Kidney (tissue), 14 donors: ENCODE results near the gene ZNF577. TPM values are rescaled to one million over a fixed set of nuclear protein-coding genes. Genes with fewer than 3 reads are reported as not detected.

Experiments used
- DNase-seq, 5 donors: peaks; one replicate each; pipeline ENCODE4 v3.0.0-alpha.2; 2013 to 2020
- FAIRE-seq: peaks from 2 replicates; lab custom pipeline; 2012; peaks lifted over from hg19 to GRCh38; lab: Jason Lieb, UNC
- H3K27ac ChIP-seq, 2 donors: one replicate each; pipeline ENCODE4 v1.7.0; 2013; ENCODE audit warnings: low read depth in 2 of 2, low read length in 2 of 2, inconsistent platforms in 1 of 2
- H3K27me3 ChIP-seq: one replicate; pipeline ENCODE4 v1.7.1; 2013; ENCODE audit warnings: low read length, inconsistent platforms; ENCODE audit not compliant: control insufficient read depth, insufficient read depth
- H3K36me3 ChIP-seq, 3 donors: one replicate each; pipeline versions ENCODE4 v1.7.0 to v1.7.1; 2013; ENCODE audit warnings: low read length in 3 of 3, control low read depth in 1 of 3, inconsistent platforms in 1 of 3; ENCODE audit not compliant: insufficient read depth in 3 of 3, control insufficient read depth in 2 of 3
- H3K4me1 ChIP-seq, 3 donors: one replicate each; pipeline versions ENCODE4 v1.7.0 to v1.7.1; 2013; ENCODE audit warnings: low read length in 3 of 3, inconsistent platforms in 1 of 3, low read depth in 1 of 3; ENCODE audit not compliant: control insufficient read depth in 2 of 3, insufficient read depth in 2 of 3
- H3K4me3 ChIP-seq, 3 donors: one replicate each; pipeline versions ENCODE4 v1.7.0 to v1.8.1; 2013; ENCODE audit warnings: low read length in 3 of 3, control low read depth in 1 of 3, inconsistent platforms in 1 of 3
- H3K9ac ChIP-seq, 3 donors: one replicate each; pipeline versions ENCODE4 v1.7.0 to v1.7.1; 2013; ENCODE audit warnings: low read length in 3 of 3, control low read depth in 1 of 3, inconsistent platforms in 1 of 3
- H3K9me3 ChIP-seq, 3 donors: one replicate each; pipeline versions ENCODE4 v1.7.0 to v1.7.1; 2013; ENCODE audit warnings: low read length in 3 of 3, control low read depth in 1 of 3, inconsistent platforms in 1 of 3; ENCODE audit not compliant: control insufficient read depth in 2 of 3, insufficient read depth in 1 of 3
- intact Hi-C: fragments of 100-400 bp; cut with DNase I; formaldehyde crosslinking; loops from one replicate; pipeline ENCODE4 v1.11.1; 2022
- polyA plus RNA-seq: library from polyadenylated mRNA; stranded (reverse); fragments of 350-450 nt; fragmentation: Illumina TruSeq; extraction: RNeasy Lipid Tissue Mini Kit (QIAGEN cat#74804); gene quantifications from one replicate; pipeline ENCODE4 v1.2.3, GENCODE V29; 2014; ENCODE audit warnings: low read depth, low replicate concordance; ENCODE audit not compliant: insufficient read depth
- total RNA-seq: library from RNA; stranded (reverse); fragmentation: NEBNext Ultra II Directional; extraction: Animal tissue kit (Norgen Biotek cat#: 25700); gene quantifications from one replicate; pipeline ENCODE4 v1.2.1, GENCODE V29; 2021
- TF ChIP-seq, protein P1 (sequence below): IDR thresholded peaks from 3 replicates; pipeline ENCODE4 v1.5.1; 2012; ENCODE audit warnings: mild to moderate bottlenecking, moderate library complexity, borderline replicate concordance; ENCODE audit not compliant: insufficient read depth; ENCODE audit errors: extremely low read depth
- donor health status: control.
- donor health status: control.
- donor health status: control.
- donor health status: control.
- donor health status: control.
- donor health status: DM: yes; HTN: yes; CAD: no.
- donor health status: Normal renal cell carcinoma (clear cell type).

Gene ZNF577
- total and polyA plus RNA-seq, 2 donors from 2014 or later, result 19.0 to 32.2 TPM

DNA sequence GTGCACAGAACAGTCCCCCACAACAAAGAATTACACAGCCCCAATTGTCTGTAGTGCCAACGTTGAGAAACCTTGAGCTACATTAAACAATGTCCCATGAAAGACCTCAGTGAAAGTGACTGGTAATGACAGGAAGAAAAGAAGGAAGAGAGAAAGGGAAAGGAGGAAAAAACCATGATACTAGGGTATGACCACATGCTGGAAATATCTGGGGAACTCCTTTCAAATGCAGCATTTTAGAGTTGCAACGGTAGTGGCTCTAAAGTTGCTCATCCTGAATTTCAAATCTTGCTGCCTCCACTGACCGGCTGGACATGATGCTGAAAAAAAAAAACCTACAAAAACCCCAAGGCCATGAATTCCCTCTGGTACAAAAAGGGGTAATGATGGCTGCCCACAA lies 66.3 kb downstream of the ZNF577 start:
- no peaks in the 10 kb centered on the region for H3K4me1 ChIP-seq
- FAIRE-seq, result no peak
- H3K4me3 ChIP-seq, result no peak overlapping the region
- intact Hi-C loops, result no loop called here
- no peak for DNase-seq
- no peak overlapping the region for H3K27ac ChIP-seq
- H3K36me3 ChIP-seq, result no peaks in the 10 kb centered on the region
- TF ChIP-seq, protein P1, sequence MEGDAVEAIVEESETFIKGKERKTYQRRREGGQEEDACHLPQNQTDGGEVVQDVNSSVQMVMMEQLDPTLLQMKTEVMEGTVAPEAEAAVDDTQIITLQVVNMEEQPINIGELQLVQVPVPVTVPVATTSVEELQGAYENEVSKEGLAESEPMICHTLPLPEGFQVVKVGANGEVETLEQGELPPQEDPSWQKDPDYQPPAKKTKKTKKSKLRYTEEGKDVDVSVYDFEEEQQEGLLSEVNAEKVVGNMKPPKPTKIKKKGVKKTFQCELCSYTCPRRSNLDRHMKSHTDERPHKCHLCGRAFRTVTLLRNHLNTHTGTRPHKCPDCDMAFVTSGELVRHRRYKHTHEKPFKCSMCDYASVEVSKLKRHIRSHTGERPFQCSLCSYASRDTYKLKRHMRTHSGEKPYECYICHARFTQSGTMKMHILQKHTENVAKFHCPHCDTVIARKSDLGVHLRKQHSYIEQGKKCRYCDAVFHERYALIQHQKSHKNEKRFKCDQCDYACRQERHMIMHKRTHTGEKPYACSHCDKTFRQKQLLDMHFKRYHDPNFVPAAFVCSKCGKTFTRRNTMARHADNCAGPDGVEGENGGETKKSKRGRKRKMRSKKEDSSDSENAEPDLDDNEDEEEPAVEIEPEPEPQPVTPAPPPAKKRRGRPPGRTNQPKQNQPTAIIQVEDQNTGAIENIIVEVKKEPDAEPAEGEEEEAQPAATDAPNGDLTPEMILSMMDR, result no peak
- H3K9me3 ChIP-seq, result peaks cover 0 to 12% (median 0%) of the 10 kb centered on the region in 3 donors
- H3K9ac ChIP-seq, result no peak overlapping the region
- H3K27me3 ChIP-seq, result no peaks in the 10 kb centered on the region

Other genes with a start within 250 kb of the ZNF577 start
- 11.5 TPM for gene SIGLEC14, start 241.1 kb downstream of the ZNF577 start, total RNA-seq
- gene SIGLEC14, start 241.1 kb downstream of the ZNF577 start, polyA plus RNA-seq, result 0.26 TPM
- gene SPACA6, start 194.6 kb downstream of the ZNF577 start, total RNA-seq, result 25.4 TPM
- gene SPACA6, start 194.6 kb downstream of the ZNF577 start, polyA plus RNA-seq, result 18.9 TPM
- not detected for gene HAS1, start 164.0 kb downstream of the ZNF577 start, total RNA-seq
- gene HAS1, start 164.0 kb downstream of the ZNF577 start, polyA plus RNA-seq, result not detected
- gene FPR1, start 136.1 kb downstream of the ZNF577 start, total RNA-seq, result 16.6 TPM
- 2.2 TPM for gene FPR1, start 136.1 kb downstream of the ZNF577 start, polyA plus RNA-seq
- gene FPR2, start 126.8 kb downstream of the ZNF577 start, total RNA-seq, result 2.3 TPM
- gene FPR2, start 126.8 kb downstream of the ZNF577 start, polyA plus RNA-seq, result not detected
- gene FPR3, start 92.8 kb downstream of the ZNF577 start, total RNA-seq, result 8.5 TPM
- gene FPR3, start 92.8 kb downstream of the ZNF577 start, polyA plus RNA-seq, result 1.1 TPM
- 16.2 TPM for gene ZNF649, start 17.1 kb upstream of the ZNF577 start, total RNA-seq
- 4.9 TPM for gene ZNF649, start 17.1 kb upstream of the ZNF577 start, polyA plus RNA-seq
- gene ZNF613, start 39.5 kb upstream of the ZNF577 start, total RNA-seq, result 6.9 TPM
- gene ZNF613, start 39.5 kb upstream of the ZNF577 start, polyA plus RNA-seq, result 5.8 TPM
- gene ZNF350, start 98.9 kb upstream of the ZNF577 start, total RNA-seq, result 18.9 TPM
- 7.8 TPM for gene ZNF350, start 98.9 kb upstream of the ZNF577 start, polyA plus RNA-seq
- gene ZNF615, start 120.3 kb upstream of the ZNF577 start, total RNA-seq, result 15.3 TPM
- 5.3 TPM for gene ZNF615, start 120.3 kb upstream of the ZNF577 start, polyA plus RNA-seq
- gene ZNF614, start 140.4 kb upstream of the ZNF577 start, total RNA-seq, result 9.4 TPM
- gene ZNF614, start 140.4 kb upstream of the ZNF577 start, polyA plus RNA-seq, result 3.0 TPM
- gene ZNF432, start 160.9 kb upstream of the ZNF577 start, total RNA-seq, result 19.5 TPM
- 4.7 TPM for gene ZNF432, start 160.9 kb upstream of the ZNF577 start, polyA plus RNA-seq
- 28.5 TPM for gene ZNF841, start 207.8 kb upstream of the ZNF577 start, total RNA-seq
- gene ZNF841, start 207.8 kb upstream of the ZNF577 start, polyA plus RNA-seq, result 2.8 TPM